Measurements from ENCODE around the gene TSN. TPM values are rescaled to one million over a fixed set of nuclear protein-coding genes. Genes with fewer than 3 reads are reported as not detected.

The TSN gene
- total and polyA plus RNA-seq, 10 of the 15 experiments (the other 5 are each of a cell fraction or from before 2014, with no cell fraction given), result 45.6 to 102 (median 59.2) TPM

DNA sequence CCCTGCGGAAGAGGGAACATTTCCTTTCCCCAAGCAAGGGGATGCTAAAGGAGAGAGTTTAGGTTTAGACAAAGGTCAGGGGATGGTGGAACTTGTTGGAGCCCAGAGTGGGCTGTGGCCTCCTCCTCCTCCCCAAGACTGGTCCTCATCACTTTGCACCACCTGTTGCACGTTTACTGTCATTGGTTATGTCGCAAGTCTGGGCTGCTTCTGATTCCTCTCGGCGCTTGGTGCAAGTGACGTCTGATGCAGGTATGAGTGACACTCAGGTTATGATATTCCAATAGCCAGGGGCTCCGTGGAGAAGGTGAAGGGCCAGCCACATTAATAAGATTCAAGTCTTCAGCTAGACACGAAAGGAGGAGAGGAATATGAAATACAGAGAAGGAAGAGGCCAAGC, 59.8 kb downstream of the TSN start:
- FAIRE-seq (no peak), DNase-seq (ENCODE audit: low read depth, low spot score) (no peak), ATAC-seq (no peak)
- Histone ChIP-seq H3K27ac (ENCODE audit: control insufficient read depth, insufficient read depth) (no peak overlapping the region), H3K27me3 (replicated peaks in 1 of 2; ENCODE audit: control insufficient read depth in 2 of 2, insufficient read depth in 2 of 2, low read length in 1 of 2) (no peaks in the 10 kb centered on the region), H3K4me1 (ENCODE audit: control insufficient read depth, insufficient read depth, low read length) (no peaks in the 10 kb centered on the region), H3K36me3 (ENCODE audit: control insufficient read depth in 2 of 2, insufficient read depth in 2 of 2, low read length in 1 of 2) (no peaks in the 10 kb centered on the region), H2AFZ (ENCODE audit: control insufficient read depth, low read depth, low read length) (no peak overlapping the region), H3K4me2 (ENCODE audit: control insufficient read depth, insufficient read depth) (no peak overlapping the region), H3K9ac (ENCODE audit: control insufficient read depth, insufficient read depth, low read length) (no peak overlapping the region), H3K9me3 (replicated peaks; ENCODE audit: control insufficient read depth, insufficient read depth, low read length) (0 out of 3 replicates have a peak, but pooled peaks cover 2% of the 10 kb centered on the region), H3K4me3 (no peak overlapping the region), H3K79me2 (ENCODE audit: control insufficient read depth, insufficient read depth, low read length) (no peaks in the 10 kb centered on the region), H4K20me1 (ENCODE audit: control insufficient read depth, insufficient read depth) (no peaks in the 10 kb centered on the region)
- in situ Hi-C loops (cut with MboI), result no loop called here
- POLR2A ChIA-PET, result no interaction called here
- CTCF ChIA-PET, result no interaction called here
- RAD21 ChIA-PET (ENCODE audit: unreplicated experiment), result no interaction called here
- no TSS peak for BruUV-seq (replicated peaks)
- 43% methylated on average over 8 of the region's 8 CpGs for WGBS (ENCODE audit: insufficient coverage, insufficient replicate concordance, low lambda C conversion rate, missing lambda C conversion rate)
- TF ChIP-seq POLR2AphosphoS2 (IDR thresholded peaks at IDR 0.05; ENCODE audit: low read depth, low read length) (no peak), SUPT20H (IDR thresholded peaks at IDR 0.05; ENCODE audit: borderline replicate concordance, control insufficient read depth, low read depth, low read length) (no peak), RCOR1 (conservative IDR thresholded peaks at IDR 0.05; ENCODE audit: low read depth, low read length) (no peak), STAT1 (conservative IDR thresholded peaks at IDR 0.05) (no peak), EZH2 (IDR thresholded peaks at IDR 0.05; ENCODE audit: borderline replicate concordance, control insufficient read depth, low read depth, low read length) (no peak), ASH2L (IDR thresholded peaks at IDR 0.05; ENCODE audit: borderline replicate concordance, low read depth) (no peak), NR2C2 (IDR thresholded peaks at IDR 0.05; ENCODE audit: borderline replicate concordance, control insufficient read depth, insufficient read length, low read depth) (no peak), SREBF1 (IDR thresholded peaks at IDR 0.05; ENCODE audit: low read length) (no peak), CHD1 (IDR thresholded peaks at IDR 0.05; ENCODE audit: low read depth, low read length) (no peak)
- TF ChIP-seq, protein P1, sequence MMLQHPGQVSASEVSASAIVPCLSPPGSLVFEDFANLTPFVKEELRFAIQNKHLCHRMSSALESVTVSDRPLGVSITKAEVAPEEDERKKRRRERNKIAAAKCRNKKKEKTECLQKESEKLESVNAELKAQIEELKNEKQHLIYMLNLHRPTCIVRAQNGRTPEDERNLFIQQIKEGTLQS (IDR thresholded peaks at IDR 0.05; ENCODE audit: borderline replicate concordance, extremely low read depth, low read depth, low read length), result no peak
- intact Hi-C loops (cut with micrococcal nuclease; ENCODE audit: unreplicated experiment), result no loop called here
- SMC1A ChIA-PET (ENCODE audit: uncharacterized antibody, unreplicated experiment), result interaction anchor here (0.8 kb wide), 1 partner anchor 158 kb away, joined by 3 read pairs; no protein-coding TSS in a partner anchor
